Left hindlimb (tissue), 1 donor: ENCODE data around the gene STK32B.
"Not testable (repeated sequence)": the region's sequence is repeated elsewhere in the genome, so short reads cannot be mapped to it uniquely, and the experiment has no call there.

ENCODE experiments used
- DNase-seq: peaks from one replicate; pipeline ENCODE4 v3.0.0-alpha.2; 2018

STK32B gene

DNA sequence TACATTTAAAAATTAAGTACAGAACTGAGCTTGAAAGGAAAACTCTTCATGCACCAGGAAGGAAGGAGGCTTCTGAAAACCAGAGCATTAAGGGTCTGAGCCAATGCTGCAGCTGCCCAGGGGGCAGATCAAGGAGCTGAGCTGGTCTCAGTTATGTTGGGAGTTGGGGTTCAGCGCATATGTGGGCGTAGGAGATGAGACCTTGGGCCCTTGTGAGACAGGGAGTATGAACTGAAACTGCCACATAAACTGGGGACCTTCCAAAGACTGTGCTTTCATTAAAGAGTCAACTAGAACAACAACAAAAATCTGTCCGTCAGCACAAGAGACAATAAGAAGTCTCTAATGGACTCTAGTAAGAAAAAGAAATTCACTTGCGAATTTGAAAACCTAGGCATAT, 226.9 kb downstream of the STK32B start:
- no peak for DNase-seq

DNA sequence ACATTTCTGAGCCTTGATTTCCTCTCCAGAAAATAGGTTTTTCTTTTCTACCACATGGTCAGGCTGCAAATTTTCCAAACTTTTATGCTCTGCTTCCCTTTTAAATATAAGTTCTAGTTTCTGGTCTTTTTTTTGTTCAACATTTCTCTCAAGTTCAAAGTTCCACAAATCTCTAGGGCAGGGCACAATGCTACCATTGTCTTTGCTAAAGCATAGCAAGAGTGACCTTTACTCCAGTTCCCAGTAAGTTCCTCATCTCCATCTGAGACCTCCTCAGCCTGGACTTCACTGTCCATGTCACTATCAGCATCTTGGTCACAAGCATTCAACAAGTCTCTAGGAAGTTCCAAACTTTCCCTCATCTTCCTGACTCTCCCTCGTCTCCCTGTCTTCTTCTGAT, 228.8 kb downstream of the STK32B start:
- DNase-seq = not testable (repeated sequence)

DNA sequence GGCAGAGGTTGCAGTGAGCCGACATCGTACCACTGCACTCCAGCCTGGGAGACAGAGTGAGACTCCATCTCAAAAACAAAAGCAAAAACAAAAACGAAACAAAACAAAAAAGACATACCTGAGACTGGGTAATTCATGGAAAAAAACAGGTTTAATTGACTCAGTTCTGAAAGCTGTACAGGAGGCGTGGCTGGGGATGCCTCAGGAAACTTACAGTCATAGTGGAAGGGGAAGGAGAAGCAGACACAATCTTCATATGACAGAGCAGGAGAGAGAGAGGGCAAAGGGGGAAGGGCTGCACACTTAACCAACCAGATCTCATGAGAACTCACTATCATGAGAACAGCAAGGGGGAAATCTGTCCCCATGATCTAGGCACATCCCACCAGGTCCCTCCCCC, 229.5 kb downstream of the STK32B start:
- no peak for DNase-seq

DNA sequence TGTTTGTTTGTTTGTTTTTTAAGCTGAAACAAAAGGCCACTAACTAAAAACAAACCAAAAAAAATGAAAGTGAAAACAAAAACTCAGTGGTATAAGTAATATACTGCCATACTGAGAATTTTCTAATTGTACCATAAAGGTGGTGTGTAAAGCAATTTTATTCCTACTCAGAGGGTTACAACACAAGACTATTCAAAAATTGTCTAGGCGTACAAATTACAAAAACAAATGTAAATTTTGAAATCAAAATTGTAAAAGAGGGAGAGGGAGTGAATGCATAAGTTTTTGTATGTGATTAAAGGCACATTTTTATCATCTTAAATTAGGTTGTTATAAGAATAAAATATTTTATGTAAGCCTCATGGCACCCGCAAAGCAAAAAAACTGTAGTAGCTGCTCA, 232.6 kb downstream of the STK32B start:
- DNase-seq = no peak

DNA sequence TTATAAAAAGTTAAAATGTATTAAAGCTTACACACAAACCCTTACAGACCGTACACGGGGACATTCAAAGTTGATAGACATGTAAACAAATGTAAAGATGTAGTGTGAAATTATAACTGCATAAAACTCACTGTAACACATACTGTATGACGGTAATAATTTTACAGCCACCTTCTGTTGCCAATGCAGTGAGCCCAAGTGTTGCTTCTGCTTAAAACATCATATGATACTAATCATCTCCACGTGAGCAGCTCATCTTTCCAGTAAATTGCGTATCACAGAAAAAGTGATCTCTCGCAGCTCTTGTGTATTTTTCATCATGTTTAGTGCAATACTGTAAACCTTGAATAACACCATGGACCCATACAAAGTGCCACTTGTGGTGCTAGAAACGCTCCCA, 233.2 kb downstream of the STK32B start:
- no peak for DNase-seq

DNA sequence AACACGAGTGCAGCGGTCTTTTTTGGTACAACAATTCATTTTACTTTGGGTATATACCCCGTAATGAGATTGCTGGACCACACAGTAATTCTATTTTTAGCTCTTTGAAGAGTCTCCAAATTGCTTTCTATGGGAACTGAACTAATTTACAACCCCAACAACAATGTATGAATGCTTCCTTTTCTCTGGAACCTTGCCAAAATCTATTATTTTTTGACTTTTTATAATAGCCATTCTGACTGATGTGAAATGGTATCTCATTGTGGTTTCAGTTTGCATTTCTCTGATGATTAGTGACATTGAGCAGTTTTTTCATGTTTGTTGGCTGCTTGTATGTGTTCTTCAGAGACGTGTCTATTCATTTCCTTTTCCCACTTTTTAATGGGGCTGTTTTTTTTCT, 240.8 kb downstream of the STK32B start:
- DNase-seq = no peak

DNA sequence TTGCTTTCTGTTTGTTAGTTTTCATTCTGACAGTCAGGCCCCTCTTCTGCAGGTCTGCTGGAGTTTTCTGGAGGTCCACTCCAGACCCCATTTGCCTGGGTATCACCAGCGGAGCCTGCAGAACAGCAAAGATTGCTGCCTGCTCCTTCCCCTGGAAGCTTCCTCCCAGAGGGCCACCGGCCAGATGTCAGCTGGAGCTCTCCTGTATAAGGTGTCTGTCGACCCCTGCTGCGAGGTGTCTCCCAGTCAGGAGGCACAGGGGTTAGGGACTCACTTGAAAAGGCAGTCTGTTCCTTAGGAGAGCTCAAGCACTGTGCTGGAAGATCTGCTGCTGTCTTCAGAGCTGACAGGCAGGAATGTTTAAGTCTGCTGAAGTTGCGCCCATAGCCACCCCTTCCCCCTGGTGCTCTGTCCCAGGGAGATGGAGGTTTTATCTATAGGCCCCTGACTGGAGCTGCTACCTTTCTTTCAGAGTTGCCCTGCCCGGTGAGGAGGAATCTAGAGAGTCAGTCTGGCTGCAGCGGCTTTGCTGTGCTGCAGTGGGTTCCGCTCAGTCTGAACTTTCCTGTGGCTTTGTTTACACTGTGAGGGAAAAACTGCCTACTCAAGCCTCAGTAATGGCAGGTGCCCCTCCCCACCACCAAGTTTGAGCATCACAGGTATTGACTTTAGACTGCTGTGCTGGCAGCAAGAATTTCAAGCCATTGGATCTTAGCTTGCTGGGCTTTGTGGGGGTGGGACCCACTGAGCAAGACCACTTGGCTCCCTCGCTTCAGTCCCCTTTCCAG, 246.9 kb downstream of the STK32B start:
- DNase-seq = not testable (repeated sequence)

DNA sequence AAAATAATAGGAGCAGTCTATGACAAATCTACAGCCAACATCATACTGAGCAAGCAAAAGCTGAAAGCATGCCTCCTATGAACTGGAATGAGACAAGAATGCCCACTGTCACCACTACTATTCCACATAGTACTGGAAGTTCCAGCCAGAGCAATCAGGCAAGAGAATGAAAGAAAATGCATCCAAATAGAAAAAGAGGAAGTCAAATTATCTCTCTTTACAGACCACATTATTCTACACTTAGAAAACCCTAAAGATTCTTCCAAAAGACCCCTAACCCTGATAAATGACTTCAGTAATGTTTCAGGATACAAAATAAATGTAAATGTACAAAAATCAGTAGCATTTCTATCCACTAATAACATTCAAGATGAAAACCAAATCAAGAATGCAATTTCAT, 249.0 kb downstream of the STK32B start:
- DNase-seq = no peak

DNA sequence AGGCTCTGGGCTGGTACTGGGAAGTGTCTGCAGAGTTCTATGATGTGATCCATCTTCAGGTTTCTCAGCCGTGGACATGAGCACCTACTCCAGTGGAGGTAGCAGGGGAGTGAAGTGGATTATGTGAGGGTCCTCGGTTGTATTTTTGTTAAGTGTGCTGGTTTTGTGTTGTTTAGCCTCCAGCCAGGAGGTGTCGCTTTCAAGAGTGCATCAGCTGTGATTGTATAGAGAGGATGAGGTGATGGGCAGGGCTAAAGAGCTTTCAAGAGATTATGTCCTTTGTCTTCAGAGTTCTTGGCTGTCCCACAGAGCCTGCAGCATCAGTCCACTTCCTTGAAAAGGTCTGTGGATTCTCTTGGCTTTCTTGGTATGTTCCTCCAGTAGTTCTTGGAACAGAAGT, 256.6 kb downstream of the STK32B start:
- DNase-seq = no peak

DNA sequence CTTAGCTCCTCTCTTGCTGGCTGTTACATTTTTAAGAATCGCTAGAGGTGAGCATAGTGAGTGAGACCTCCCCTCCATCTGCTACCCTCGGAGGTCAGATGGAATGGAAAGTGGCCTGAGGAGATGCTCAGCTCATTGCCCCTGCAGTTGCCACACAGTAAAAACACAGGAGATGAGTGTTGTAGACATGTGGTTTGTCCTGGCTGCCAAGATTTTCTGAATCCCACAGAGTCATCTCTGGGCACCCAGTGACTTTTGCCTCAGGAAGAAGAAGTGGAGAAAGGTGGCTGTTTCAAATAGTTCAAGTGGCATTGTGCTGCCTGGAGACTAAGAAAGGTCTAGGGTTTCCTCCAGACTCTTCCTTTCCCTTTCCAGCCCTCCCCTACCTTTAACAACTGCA, 271.0 kb downstream of the STK32B start:
- DNase-seq = no peak

DNA sequence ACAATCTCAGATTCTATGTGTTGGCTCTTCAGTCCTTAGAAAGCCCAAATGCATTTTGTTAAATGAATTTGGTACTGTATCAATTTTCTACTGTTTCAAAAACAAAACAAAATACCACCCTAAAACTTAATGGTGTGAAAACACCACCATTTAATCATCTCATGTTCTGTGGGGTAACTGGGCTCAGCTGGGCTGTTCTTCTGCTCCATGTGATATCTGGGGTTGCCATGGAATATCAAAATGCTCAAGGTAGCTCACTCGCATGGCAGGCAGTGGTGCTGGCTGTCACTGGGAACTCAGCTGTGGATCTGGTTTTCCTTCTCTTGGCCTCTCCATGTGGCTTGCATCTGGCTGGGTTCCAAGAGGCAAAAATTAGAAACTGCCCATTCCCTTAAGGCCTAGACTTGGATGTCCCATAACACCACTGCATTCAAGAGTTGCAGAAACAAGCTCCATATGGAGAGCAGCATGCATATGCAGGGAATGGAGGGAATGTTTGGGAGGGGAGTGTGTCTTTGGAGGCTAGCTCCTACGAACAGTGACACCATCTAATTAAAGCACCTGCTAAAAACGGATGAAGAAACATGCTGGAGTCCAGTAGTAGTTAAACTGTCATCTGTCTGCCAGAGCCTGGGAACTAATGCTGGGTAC, 279.2 kb downstream of the STK32B start:
- DNase-seq = no peak

DNA sequence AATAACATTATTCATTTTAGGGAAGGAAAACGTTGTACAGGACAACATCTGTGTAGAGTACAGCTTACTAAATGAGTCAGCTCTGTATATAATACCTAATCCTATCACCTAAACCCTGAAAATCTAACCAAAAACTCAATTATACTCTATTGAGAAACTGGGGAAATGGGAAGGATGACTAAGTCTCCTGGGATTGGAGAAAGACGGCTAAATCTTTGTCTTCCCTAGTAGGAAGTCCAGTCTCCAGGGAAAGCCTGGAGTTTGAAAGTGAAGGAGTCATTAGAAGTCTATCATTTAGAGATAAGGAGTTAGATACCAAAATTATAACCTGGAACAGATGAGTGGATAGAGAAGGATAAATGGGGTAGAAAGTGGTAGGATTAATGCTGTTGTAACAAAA, 286.5 kb downstream of the STK32B start:
- no peak for DNase-seq

DNA sequence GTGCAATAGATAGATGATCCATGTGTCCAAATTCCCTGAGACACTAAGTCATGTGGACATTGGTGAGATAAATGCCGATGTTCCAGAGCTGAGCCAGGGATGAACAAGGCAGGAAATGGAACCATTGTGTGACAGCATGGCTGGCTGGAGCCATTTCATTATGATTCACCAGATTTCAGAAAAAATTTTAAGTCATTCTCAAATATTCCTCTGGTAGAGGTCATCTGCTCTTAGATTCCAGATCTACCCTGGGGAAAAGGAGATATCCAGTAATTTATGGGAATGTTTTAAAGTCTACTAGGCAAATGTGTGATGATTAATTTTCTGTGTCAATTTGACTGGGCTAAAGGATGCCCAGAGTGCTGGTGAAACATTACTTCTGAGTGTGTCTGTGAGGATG, 287.3 kb downstream of the STK32B start:
- no peak for DNase-seq

DNA sequence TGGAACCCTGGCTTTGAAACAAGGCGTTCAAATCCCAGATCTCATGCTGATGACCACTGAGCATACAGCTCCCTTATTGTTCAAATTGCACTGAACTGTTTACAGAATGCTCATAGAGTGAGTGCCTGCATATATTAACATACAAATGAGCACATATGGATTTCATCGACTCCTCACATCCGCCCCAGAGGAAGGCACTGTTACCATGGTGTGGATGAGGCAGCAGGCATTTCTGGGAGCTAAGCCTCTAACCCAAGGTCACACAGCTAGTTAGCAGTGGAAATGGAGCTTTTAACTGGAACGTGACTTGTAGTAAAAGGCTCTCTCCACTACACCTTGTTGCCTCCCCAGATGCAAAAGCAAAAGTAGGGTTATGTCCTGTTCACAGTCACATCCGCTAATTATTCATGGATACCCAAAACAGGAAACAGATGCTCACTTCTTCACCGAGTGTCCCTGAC, 289.7 kb downstream of the STK32B start:
- DNase-seq = no peak

DNA sequence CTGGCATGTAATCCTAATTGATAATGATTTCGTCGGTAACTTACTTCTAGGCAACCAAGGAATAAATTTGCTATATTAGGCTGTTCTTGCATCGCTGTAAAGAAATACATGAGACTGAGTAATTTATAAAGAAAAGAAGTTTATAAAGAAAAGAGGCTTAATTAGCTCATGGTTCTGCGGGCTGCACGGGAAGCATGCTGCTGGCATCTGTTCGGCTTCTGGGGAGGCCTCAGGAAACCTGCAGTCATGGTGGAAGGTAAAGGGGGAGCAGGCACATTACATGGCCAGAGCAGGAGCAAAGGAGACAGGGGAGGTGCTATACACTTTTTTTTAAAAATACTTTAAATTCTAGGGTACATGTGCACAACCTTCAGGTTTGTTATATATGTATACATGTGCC, 290.2 kb downstream of the STK32B start:
- no peak for DNase-seq

DNA sequence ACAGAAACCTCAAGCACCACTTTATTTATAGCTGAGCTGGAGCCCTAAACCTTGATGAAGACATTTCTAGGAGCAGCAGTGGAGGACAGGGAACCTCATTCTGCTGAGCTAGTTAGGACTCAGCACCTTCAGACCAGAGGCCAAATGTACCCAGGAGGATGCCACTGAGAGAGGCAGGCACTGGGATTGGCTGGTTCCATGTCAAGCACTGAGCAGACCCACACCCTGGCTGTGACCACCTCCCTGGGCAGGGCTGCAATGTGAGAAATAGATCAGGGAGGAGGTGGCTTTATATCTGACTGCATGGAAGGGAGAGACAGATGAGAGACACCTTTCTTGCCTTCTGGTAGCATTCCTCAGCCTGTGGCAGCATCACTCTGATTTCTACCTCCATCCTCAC, 304.6 kb downstream of the STK32B start:
- DNase-seq = no peak

DNA sequence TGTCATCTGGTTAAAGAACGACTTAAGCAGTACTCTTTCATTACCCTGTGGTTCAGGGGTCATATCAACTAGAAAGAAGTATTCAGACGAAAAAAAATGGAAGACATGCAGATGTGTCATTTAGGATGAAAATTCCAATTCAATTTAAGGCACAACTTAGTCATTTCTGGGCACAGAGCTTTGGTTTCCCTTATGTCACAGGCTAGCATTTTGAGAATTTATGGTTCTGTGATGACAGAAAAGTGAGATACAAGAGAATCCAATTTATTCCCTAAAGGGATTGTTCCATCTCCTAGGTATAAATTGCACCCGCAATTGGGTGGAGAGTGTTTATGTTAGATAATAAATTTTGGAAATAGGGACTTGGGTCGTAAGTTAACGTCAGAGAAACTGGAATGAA, 306.6 kb downstream of the STK32B start:
- no peak for DNase-seq

DNA sequence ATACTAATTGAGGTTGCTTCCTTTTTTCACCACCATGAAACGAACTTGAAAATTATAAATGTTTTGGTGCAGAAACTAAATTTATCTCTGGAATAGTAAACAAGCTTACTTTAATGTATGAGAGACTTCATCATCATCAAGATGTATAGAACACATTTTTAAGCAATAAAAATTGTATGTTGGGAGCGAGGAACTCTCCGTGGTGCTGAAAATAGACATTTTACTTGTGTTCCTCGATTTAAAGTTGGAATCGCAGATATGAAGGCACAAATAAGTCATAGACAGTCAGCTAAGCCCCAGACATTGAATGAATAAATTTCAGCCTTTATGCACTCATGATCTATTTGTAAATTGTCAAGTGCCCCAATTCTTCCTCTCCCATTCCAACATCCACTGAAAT, 310.7 kb downstream of the STK32B start:
- DNase-seq = no peak

DNA sequence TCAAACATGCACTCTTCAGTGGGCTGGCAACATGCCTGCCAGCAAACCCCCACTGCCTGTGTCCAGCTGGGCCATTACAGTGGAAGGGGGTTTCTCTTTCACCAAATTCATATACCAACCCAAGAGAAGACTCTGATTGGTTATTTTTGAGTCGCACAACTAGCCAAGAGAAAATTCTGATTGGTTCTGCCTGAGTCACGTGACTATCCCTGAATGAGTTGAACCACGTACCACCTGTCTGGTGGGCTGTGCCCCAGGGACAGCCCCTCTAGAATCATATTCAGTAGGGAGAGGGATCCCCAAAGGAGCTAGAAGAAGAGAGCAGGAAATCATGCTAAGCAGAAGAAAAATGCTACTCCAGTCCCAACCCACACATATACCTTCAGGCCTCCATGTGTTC, 313.1 kb downstream of the STK32B start:
- DNase-seq = no peak

DNA sequence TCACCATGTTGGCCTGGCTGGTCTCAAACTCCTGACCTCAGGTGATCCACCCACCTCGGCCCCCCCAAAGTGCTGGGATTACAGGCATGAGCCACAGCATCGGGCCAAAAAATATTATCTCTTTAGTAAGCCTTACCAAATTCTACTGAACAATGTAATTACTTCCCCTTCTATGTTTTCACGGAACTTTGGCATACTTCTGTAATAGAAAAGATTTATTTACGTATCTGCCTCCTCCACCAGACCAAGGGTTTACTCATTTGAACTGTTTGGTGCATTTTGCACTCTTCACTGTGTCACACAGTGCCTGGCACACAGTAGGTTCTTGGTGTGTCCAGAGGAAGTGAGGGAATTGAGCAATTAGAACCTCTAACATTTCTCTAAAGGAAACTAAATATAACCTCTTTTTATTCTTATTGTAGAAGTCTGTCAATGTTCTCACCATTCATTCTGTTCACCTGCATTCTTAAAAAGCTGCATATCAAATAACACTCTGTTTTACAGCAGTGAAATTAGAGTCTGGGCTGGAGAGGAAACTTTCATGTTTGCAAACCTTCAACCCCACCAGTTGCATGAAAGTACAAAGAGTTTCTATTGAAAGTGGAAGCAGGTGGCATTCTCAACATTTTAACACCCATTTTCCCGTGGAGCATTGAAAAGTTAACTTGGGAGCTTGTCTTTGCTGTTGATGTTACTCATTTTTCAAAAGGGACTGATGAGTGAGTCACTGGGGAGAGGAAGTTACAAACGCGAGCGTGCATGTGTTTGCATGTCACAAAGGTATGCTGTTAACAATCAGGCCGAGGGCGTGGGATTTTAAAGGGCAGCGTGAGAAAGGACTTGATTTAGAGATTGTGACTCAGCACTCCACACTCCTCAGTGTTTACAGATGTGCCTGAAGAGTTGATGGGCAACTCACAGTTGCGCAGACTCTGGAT, 314.1 kb downstream of the STK32B start:
- DNase-seq = no peak

DNA sequence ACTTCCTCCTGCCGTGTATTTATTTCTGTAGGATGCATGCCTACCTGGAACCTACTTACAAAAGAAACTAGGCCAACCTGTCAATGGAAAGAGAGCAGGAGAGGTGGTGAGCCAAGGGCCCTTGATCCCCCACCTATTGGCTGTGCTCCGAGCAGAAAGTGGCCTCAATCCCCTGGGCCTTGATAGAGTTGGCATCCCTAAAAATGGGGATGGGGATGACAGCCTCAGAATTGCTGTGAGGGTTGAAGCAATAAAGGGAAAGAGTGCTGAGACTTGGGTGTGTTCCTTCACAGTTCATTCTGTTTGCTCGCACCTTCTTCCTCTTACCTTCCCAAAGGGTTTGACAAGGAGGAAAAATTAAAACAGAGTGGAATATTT, 314.7 kb downstream of the STK32B start:
- no peak for DNase-seq

DNA sequence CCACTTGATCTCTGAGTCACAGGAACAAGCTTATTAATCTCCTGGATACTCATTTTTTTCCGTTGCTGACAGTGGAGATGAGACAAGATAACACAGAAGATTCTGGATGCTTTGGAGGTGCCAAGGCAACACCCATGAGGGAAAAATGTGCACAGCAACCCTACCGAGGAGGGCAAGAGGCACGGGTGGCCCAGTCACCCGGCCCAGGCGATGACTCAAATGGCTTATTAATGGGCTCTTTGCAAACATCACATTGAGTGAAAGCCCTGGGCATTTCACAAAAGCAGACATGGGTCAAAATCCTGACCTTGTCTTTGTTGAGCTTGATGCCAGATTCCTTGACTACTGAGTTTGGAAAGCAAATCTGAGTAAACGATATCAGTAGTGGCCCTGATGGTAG, 315.1 kb downstream of the STK32B start:
- no peak for DNase-seq

DNA sequence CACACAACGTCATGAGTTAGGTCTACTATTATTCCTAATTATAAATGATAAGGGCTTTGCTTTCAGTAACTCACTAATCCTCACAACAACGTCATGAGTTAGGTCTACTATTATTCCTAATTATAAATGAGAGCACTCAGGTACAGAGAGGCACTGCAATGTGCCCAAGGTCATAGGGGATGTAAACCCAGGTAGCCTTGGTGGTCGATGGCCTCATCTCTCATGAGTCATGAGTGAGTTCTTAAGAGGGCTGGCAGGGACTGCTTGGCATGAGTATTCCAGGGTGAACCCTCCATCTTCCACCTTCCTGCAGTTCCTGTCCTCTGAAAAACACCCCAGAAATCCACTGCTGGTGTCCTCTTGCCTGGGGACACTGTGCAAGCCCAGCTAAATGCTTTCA, 317.1 kb downstream of the STK32B start:
- DNase-seq = no peak

DNA sequence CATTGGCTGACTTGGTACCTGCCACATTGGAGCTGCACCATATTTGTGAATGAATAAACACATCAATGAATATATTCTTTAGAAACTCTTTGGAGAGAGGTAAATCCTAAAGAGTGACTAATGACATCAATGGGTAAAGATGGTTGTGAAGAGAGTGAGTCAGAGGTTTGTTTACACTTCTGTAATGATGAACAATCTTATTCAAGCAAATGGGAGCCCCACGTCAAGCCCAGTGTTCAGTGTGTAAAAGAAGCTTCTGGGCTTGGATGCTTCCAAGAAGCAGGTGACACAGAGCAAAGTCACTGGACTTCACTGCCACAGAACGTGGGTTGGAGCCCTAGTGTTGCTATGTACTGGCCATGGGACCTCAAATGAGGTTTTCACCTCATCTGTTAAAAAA, 319.0 kb downstream of the STK32B start:
- no peak for DNase-seq
